ENCODE data around the gene BEND5.

The BEND5 gene

DNA sequence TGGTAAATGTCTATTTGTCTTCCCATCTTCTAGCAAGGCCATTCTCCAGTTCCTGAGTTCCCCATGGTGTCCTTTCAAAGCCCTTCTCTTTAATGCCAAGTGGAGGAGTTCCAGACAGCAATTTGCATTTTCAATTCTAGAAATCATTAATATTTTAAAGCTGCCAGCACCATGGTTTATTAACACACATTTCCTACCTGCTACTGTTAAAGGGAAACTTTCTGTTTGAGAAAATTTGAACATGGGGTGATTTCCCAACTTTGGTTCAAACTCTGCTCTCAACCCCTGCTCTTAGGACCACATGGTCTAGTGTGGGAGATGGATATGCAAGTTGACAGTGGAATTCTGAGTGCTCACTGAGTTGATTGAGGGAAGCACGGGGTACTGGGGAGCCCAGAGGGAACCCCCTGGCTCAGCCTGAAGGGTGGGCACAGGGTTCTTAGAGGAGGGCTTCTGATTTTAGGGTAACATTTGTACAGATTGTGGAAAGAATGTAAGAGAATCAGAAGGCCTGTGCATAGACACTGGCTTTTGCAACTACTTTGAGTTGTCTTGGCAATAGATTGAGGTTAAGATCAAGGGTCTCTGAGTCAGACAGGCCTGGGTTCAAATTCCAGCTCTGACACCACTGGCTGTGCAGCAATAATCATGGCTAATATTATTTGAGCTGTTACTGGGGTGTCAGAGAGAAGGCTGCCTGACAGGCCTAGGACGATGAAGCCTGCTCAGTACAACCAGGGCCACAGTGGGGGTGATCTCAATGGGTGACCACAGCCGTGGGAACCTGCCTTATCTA, 97.8 kb downstream of the BEND5 start:
- DNase-seq, result no peak

Data from GDM1 (cell line).